HG03575 (cell line): Measurements from ENCODE around the gene DYNAP.

ENCODE experiments used
- ATAC-seq: cut with Tn5 transposase; IDR thresholded peaks from one replicate; pipeline ENCODE4 v1.9.1; 2021; ENCODE audit not compliant: unreplicated experiment, insufficient number of reproducible peaks, low FRiP score; ENCODE audit errors: extremely low read depth

The DYNAP gene

DNA sequence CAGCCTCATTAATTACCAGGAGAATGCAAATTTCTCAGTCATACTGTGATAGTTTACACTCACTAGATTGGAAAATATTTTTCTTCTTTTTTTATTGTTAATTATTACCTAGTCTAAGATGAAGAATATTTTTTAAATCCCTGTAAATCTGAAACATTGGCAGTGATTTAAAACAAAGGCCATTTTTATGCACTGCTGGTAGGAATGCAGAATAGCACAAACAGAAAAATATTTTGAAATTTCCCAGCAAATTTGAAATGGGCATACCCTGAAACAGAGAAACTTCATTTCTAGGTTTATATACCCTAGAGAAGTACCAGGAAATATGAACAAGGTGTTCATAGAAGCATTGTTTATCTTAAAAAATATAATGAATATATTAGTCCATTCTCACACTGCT, 31.0 kb downstream of the DYNAP start:
- ATAC-seq: no peak

- no peak for ATAC-seq
These were observed 35.7 kb downstream of the DYNAP start for GRCh38 chr18:54626779-54627178.

GRCh38 chr18:54630963-54631362, 39.9 kb downstream of the DYNAP start:
- no peak for ATAC-seq

DNA sequence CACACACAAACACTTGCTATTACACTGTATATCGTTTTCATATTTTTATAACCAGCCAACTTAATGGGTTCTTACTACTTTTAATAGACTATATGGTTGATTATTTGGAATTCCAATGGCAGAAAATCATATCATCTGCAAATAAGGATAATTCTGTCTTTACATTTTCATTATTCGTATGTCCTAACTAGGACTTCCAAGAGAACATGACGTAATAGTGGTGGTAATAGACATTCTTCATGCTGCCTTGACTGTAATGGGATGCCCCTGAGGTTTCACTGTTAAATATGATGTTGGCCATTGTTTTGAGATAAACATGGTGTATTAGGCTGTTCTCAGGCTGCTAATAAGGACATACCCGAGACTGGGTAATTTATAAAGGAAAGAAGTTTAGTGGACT, 45.2 kb downstream of the DYNAP start:
- no peak for ATAC-seq

- ATAC-seq: no peak
These were observed 50.7 kb downstream of the DYNAP start for GRCh38 chr18:54641734-54642133.

GRCh38 chr18:54647176-54647575, 56.1 kb downstream of the DYNAP start:
- ATAC-seq: no peak
